Peyer's patch (tissue), 4 donors: Measurements from ENCODE around the gene ABHD11. TPM values are rescaled to one million over a fixed set of nuclear protein-coding genes. Genes with fewer than 3 reads are reported as not detected.
"Not testable (repeated sequence)": the region's sequence is repeated elsewhere in the genome, so short reads cannot be mapped to it uniquely, and the experiment has no call there.

Experiments
- DNase-seq, 3 donors: peaks; one replicate each; pipeline ENCODE4 v3.0.0-alpha.2; 2017 to 2019
- H3K27ac ChIP-seq, 4 donors: fragments of 200-600 bp; sonication (generic); one replicate each; pipeline ENCODE4 v1.5.1; 2016 to 2019
- H3K27me3 ChIP-seq, 2 donors: fragments of 200-600 bp; sonication (generic); one replicate each; pipeline ENCODE4 v1.5.1; 2019
- H3K36me3 ChIP-seq, 3 donors: fragments of 200-600 bp; sonication (generic); one replicate each; pipeline ENCODE4 v1.5.1; 2016 to 2019
- H3K4me1 ChIP-seq, 4 donors: fragments of 200-600 bp; sonication (generic); one replicate each; pipeline ENCODE4 v1.5.1; 2016 to 2019
- H3K4me3 ChIP-seq, 4 donors: fragments of 200-600 bp; sonication (generic); 1 replicate in 3 of 4; 2 replicates in 1 of 4; pipeline ENCODE4 v1.5.1; 2016 to 2019; ENCODE audit warnings: mild to moderate bottlenecking in 1 of 4
- H3K9me3 ChIP-seq, 4 donors: fragments of 200-600 bp; sonication (generic); one replicate each; pipeline ENCODE4 v1.5.1; 2016 to 2019; ENCODE audit warnings: mild to moderate bottlenecking in 1 of 4
- POLR2A ChIP-seq, 2 donors: fragments of 450-650 bp; IDR thresholded peaks; one replicate each; pipeline ENCODE4 v1.5.1; 2017; ENCODE audit warnings: antibody characterized with exemption in 2 of 2, mild to moderate bottlenecking in 2 of 2, moderate library complexity in 2 of 2
- total RNA-seq, 4 donors: library from RNA; depleted of rRNA; stranded (reverse); fragments of >200 nt; gene quantifications; one replicate each; pipeline ENCODE4 v1.1.0, GENCODE V29; 2016
- TF ChIP-seq, protein P1 (sequence below), 6 experiments: fragments of 450-650 bp in 4 of 6; fragments of 200-600 bp in 2 of 6; sonication (generic) in 1 of 6; IDR thresholded peaks; one replicate each; pipeline ENCODE4 v1.5.1; 2017 to 2019; ENCODE audit warnings: antibody characterized with exemption in 6 of 6, mild to moderate bottlenecking in 3 of 6, moderate library complexity in 1 of 6

Gene ABHD11
- total RNA-seq, 4 donors from 2014 or later, result 65.9 to 156 (median 98.5) TPM

DNA sequence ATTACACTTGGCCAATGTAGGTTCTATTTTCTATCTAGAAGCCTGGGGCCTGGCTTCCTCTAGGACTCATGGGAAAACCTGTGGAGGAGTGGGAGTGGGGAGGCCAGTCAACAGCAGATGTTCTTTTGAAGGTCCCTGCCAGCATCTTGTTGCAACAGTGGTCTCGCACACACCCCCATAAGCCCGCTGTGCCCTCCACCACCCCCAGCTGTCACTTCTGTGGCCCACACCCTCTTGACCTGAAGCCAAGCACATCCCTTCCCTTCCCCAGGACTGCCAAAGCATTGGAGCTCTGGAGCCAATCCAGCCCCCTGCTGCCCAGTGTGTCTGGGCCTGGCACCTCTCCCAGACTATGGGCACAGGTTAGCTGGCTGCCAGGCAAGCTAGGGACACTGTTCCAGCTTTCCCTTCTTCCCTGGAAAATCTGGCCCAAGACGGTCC lies 17.2 kb downstream of the ABHD11 start:
- no peaks in the 10 kb centered on the region for H3K9me3 ChIP-seq
- no peak for DNase-seq
- no peak overlapping the region for H3K27ac ChIP-seq
- H3K36me3 ChIP-seq, result no peaks in the 10 kb centered on the region
- H3K27me3 ChIP-seq, result no peaks in the 10 kb centered on the region
- TF ChIP-seq, protein P1, sequence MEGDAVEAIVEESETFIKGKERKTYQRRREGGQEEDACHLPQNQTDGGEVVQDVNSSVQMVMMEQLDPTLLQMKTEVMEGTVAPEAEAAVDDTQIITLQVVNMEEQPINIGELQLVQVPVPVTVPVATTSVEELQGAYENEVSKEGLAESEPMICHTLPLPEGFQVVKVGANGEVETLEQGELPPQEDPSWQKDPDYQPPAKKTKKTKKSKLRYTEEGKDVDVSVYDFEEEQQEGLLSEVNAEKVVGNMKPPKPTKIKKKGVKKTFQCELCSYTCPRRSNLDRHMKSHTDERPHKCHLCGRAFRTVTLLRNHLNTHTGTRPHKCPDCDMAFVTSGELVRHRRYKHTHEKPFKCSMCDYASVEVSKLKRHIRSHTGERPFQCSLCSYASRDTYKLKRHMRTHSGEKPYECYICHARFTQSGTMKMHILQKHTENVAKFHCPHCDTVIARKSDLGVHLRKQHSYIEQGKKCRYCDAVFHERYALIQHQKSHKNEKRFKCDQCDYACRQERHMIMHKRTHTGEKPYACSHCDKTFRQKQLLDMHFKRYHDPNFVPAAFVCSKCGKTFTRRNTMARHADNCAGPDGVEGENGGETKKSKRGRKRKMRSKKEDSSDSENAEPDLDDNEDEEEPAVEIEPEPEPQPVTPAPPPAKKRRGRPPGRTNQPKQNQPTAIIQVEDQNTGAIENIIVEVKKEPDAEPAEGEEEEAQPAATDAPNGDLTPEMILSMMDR (IDR thresholded peaks at IDR 0.05), result no peak
- TF ChIP-seq POLR2A (IDR thresholded peaks at IDR 0.05), result no peak
- H3K4me3 ChIP-seq, result no peak overlapping the region
- H3K4me1 ChIP-seq, result peaks cover 0 to 32% (median 13%) of the 10 kb centered on the region in 4 donors

DNA sequence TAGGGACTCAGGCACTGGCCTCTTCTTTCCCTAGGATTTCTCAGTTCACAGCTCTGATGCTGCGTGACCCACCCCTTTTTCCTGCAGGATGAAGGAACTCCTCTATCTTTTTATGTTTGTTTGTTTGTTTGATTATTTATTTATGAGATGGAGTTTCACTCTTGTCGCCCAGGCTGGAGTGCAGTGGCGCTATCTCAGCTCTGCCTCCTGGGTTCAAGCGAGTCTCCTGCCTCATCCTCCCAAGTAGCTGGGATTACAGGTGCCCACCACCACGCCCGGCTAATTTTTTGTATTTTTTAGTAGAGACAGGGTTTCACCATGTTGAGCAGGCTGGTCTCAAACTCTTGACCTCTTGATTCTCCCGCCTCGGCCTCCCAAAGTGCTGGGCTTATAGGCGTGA lies 18.2 kb downstream of the ABHD11 start:
- DNase-seq, H3K4me3 ChIP-seq, H3K27me3 ChIP-seq, H3K9me3 ChIP-seq, H3K27ac ChIP-seq, H3K36me3 ChIP-seq: not testable (repeated sequence)
- H3K4me1 ChIP-seq, result peaks cover 0 to 40% (median 13%) of the 10 kb centered on the region in 4 donors

DNA sequence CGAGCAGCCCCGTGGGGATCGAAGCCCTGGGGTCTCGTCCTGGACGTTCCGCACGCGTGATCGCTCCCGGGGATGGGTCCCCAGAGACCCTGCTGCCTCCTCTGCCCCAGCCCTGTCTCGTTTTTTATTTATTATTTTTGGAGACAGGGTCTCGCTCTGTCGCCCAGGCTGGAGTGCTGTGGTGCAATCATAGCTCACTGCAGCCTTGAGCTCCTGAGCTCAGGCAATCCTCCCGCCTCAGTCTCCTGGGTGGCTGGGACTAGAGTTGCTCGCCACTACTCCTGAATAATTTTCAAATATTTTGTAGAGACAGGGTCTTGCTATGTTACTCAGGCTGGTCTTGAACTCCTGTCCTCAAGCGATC lies 18.8 kb downstream of the ABHD11 start:
- Histone ChIP-seq H3K9me3 (no peaks in the 10 kb centered on the region), H3K36me3 (no peaks in the 10 kb centered on the region), H3K4me1 (peaks cover 0 to 43% (median 13%) of the 10 kb centered on the region in 4 donors), H3K27me3 (no peaks in the 10 kb centered on the region), H3K4me3 (peak overlapping the region; percentile 13 to 92 (median 72)), H3K27ac (peak overlapping the region in 1 of 4 donors; percentile 30)
- DNase-seq, result no peak
- TF ChIP-seq, protein P1 (IDR thresholded peaks at IDR 0.05), result no peak
- TF ChIP-seq POLR2A (IDR thresholded peaks at IDR 0.05), result no peak

- peaks cover 0 to 43% (median 13%) of the 10 kb centered on the region in 4 donors for H3K4me1 ChIP-seq
- no peak for TF ChIP-seq POLR2A (IDR thresholded peaks at IDR 0.05)
- TF ChIP-seq, protein P1 (IDR thresholded peaks at IDR 0.05), result no peak
- H3K9me3 ChIP-seq, result no peaks in the 10 kb centered on the region
- peak within 1 kb of the TSS; percentile 64 to 92 (median 74) for H3K4me3 ChIP-seq
- H3K27ac ChIP-seq, result peak within 1 kb of the TSS in 2 of 4 donors; percentile 30 to 61
- peak; percentile 56 to 85 (median 83) for DNase-seq
- H3K27me3 ChIP-seq, result no peaks in the 10 kb centered on the region
- no peaks in the 10 kb centered on the region for H3K36me3 ChIP-seq
Observed at GRCh38 chr7:73718905-73719805, 19.4 kb downstream of the ABHD11 start, which contains the start of gene STX1A. TSS of gene STX1A (minus strand) at chr7:73719669. CDS start at chr7:73719631, 38 bp downstream.

GRCh38 chr7:73718438-73718881 lies 20.1 kb downstream of the ABHD11 start:
- TF ChIP-seq, protein P1 (IDR thresholded peaks at IDR 0.05), result no peak
- peaks cover 0 to 43% (median 13%) of the 10 kb centered on the region in 4 donors for H3K4me1 ChIP-seq
- H3K27me3 ChIP-seq, result no peaks in the 10 kb centered on the region
- H3K36me3 ChIP-seq, result no peaks in the 10 kb centered on the region
- no peaks in the 10 kb centered on the region for H3K9me3 ChIP-seq
- DNase-seq, result no peak
- no peak overlapping the region for H3K27ac ChIP-seq
- H3K4me3 ChIP-seq, result peak overlapping the region; percentile 64 to 92 (median 74)

- TF ChIP-seq, protein P1 (IDR thresholded peaks at IDR 0.05), result no peak
- TF ChIP-seq POLR2A (IDR thresholded peaks at IDR 0.05), result no peak
- no peaks in the 10 kb centered on the region for H3K9me3 ChIP-seq
- peaks cover 0 to 43% (median 13%) of the 10 kb centered on the region in 4 donors for H3K4me1 ChIP-seq
- no peaks in the 10 kb centered on the region for H3K36me3 ChIP-seq
- H3K27me3 ChIP-seq, result no peaks in the 10 kb centered on the region
- H3K4me3 ChIP-seq, result peak overlapping the region in 2 of 4 donors; percentile 64 to 92
- no peak overlapping the region for H3K27ac ChIP-seq
- peak in 2 of 3 donors; percentile 39 to 84 for DNase-seq
Observed at GRCh38 chr7:73717991-73718405, 20.6 kb downstream of the ABHD11 start.
